KOPT-K1 (cell line): ENCODE measurements around the gene COL4A4.
"Not testable (repeated sequence)": the region's sequence is repeated elsewhere in the genome, so short reads cannot be mapped to it uniquely, and the experiment has no call there.

Experiments
- H3K27ac ChIP-seq: fragments of 200-600 bp; sonication (generic); 2 replicates; pipeline ENCODE4 v1.5.1; 2016; ENCODE audit warnings: antibody characterized with exemption, mild to moderate bottlenecking, low read depth, low read length; ENCODE audit not compliant: poor library complexity, severe bottlenecking
- H3K36me3 ChIP-seq: fragments of 200-600 bp; sonication (generic); 2 replicates; pipeline ENCODE4 v1.5.1; 2017; ENCODE audit warnings: antibody characterized with exemption, mild to moderate bottlenecking, low read length, moderate library complexity; ENCODE audit not compliant: insufficient read depth
- H3K9me3 ChIP-seq: fragments of 200-600 bp; sonication (generic); 2 replicates; pipeline ENCODE4 v1.5.1; 2017; ENCODE audit warnings: antibody characterized with exemption, low read length, mild to moderate bottlenecking; ENCODE audit not compliant: insufficient read depth, poor library complexity, severe bottlenecking

The COL4A4 gene

GRCh38 chr2:227180770-227181169 lies 16.8 kb upstream of the COL4A4 start:
- H3K9me3 ChIP-seq: no peaks in the 10 kb centered on the region
- H3K36me3 ChIP-seq: no peaks in the 10 kb centered on the region
- no peak overlapping the region for H3K27ac ChIP-seq

- Histone ChIP-seq H3K27ac (no peak overlapping the region), H3K36me3 (no peaks in the 10 kb centered on the region), H3K9me3 (no peaks in the 10 kb centered on the region)
Observed at GRCh38 chr2:227179988-227180685, 16.1 kb upstream of the COL4A4 start.

- H3K36me3 ChIP-seq: no peaks in the 10 kb centered on the region
- no peaks in the 10 kb centered on the region for H3K9me3 ChIP-seq
- no peak overlapping the region for H3K27ac ChIP-seq
Observed at GRCh38 chr2:227177592-227178336, 13.8 kb upstream of the COL4A4 start.

DNA sequence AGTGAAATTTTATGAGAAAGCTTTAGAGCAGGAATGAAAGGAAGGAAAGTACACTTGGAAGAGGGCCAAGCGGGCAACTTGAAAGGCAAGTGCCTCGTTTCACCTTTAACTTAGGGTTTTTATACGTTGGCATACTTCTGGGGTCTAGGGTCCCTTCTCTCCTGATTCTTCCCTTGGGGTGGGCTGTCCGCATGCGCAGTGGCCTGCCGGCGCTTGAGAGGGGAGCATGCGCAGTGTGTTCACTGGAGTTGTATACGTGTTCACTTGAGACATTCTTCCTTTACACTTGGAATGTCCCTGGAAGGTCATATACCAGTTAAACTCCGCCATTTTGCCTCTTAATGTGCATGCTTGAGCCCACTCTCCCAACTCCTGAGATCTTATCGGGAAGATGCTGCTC lies 7.8 kb upstream of the COL4A4 start:
- H3K36me3 ChIP-seq, H3K27ac ChIP-seq, H3K9me3 ChIP-seq: not testable (repeated sequence)

GRCh38 chr2:227164763-227165291 lies 822 bp upstream of the COL4A4 start:
- H3K27ac ChIP-seq: no peak overlapping the region

GRCh38 chr2:227163485-227163997 lies 464 bp downstream of the COL4A4 start:
- peaks cover 11% of the 10 kb centered on the region for H3K9me3 ChIP-seq
- H3K36me3 ChIP-seq: no peaks in the 10 kb centered on the region
- H3K27ac ChIP-seq: no peak overlapping the region

More at GRCh38 chr2:227164763-227165291, 822 bp upstream of the COL4A4 start:
- Histone ChIP-seq H3K9me3 (peaks cover 11% of the 10 kb centered on the region), H3K36me3 (no peaks in the 10 kb centered on the region)

GRCh38 chr2:227161947-227162346 lies 2.1 kb downstream of the COL4A4 start:
- Histone ChIP-seq H3K9me3 (peaks cover 11% of the 10 kb centered on the region), H3K36me3 (no peaks in the 10 kb centered on the region), H3K27ac (no peak overlapping the region)

DNA sequence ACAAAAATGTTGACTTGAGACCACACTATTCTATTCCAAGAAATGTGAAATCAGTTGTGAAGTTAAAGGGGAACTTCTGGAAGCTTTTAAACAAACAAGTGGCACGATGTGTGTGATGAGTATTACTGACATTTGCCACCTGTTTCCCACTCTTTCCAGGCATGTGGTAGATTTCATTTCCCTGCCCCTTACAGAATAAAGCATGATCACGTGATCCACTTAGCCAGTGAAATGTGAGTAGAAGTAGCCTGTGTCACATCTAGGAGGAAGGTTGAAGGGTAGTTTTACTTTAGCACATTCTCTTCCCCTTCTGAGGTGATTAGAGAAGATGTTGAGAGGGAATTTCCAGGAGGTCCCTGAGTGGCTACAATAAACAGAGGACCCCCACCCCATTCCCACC lies 3.8 kb downstream of the COL4A4 start:
- no peak overlapping the region for H3K27ac ChIP-seq
- peaks cover 11% of the 10 kb centered on the region for H3K9me3 ChIP-seq
- no peaks in the 10 kb centered on the region for H3K36me3 ChIP-seq

DNA sequence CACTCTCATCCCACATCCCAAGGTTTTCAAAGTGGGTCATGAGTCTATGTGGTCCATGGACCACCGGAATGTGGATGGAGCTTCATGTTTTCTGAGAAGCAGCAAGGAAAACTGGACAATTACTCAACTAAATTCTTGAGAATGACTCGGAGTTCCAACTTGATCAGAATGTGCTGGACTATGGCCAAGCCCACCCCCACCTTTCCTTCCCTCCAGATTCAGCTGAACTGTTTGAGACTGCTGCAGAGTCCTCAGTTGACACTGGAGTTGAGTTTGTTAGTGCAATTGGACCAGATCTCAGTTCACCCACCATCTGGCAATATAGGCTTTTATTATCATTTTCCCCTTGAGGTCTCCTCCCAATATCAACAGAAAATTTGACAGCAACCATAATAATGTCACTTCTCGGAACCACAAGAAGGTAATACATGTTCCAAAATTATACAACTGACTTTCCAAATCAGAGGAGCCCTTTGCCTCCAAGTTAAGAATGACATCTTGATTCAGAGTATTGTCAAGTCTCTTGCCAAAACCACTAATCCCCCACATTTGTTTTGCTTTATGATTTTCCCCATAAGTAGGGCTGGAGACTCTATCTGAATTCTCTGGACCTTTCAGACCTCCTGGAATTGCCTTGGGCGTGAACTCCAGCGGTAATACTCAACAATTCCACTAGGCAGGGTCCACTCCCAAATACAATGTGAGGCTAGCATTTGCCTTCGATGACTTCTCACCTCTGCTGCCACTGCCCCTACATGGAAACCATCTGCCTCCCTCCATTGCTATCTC lies 8.8 kb downstream of the COL4A4 start:
- H3K36me3 ChIP-seq: no peaks in the 10 kb centered on the region
- H3K27ac ChIP-seq: no peak overlapping the region
- H3K9me3 ChIP-seq: no peaks in the 10 kb centered on the region

DNA sequence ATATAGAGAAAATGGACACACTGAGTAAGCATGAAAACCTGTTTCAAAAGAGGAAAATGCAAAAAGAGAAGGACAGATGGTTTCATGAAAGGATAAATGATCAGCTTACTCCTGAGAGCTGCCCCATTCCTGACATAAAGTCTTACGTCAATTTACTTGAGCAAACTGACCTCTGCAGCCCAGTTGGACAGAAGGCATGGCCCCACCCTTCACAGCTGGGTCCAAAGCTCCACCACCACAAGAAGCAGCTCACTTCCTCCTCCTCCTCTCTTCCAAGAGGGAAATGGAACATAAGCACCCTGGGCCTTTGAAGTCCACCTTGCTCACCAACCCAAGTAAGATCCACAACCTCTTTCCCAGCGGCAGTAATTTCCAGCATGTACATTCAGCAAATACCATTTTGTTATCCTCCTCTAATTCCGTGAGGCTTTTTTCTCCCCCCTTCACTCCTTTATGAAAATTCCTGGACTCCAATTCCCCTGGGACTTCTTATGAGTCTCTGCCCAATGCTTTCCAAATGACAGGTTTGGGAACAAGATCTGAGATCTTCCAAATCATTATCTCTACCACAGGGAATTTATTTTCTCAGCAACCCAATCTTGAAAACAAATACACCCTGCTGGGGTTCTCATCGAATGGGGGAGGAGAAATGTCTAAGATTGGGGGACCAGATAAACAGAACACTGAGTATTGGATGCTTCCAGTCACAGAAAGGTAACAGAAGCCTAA lies 10.1 kb downstream of the COL4A4 start:
- H3K27ac ChIP-seq: no peak overlapping the region
- no peaks in the 10 kb centered on the region for H3K36me3 ChIP-seq
- no peaks in the 10 kb centered on the region for H3K9me3 ChIP-seq

GRCh38 chr2:227153307-227153706 lies 10.7 kb downstream of the COL4A4 start:
- Histone ChIP-seq H3K27ac (no peak overlapping the region), H3K36me3 (no peaks in the 10 kb centered on the region), H3K9me3 (no peaks in the 10 kb centered on the region)

DNA sequence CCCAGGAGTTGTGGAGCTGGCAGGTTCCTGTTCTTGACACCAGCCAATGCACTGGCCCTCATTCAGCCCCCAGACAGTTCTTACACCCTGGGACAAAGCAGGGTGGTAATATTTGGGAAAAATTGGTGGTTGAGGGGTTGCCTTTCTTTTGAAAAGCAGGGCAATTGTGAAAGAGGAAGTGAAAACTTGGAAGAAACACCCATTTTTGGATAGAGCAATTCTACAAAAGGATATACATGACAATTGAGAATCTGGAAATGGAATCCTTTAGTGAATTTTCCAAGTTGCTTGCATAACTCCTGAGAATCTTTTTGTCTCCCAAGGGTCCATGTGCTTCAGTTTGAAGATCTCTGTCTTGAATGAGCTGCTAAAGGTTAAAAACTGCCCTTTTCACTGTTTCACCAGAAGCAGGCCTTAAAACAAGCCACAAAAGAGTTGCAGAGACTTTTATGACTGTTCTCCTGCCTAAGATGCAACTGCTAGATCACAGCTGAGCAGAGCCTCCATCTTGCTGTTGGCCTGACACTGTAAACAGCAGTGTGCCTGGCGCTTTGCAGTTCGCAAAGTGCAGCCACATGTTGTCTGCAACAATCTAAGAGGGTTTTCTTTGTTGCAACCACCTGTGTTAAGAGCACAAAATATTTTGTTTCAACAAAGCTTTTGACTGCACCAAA lies 11.8 kb downstream of the COL4A4 start:
- peaks cover 4% of the 10 kb centered on the region for H3K9me3 ChIP-seq
- H3K36me3 ChIP-seq: no peaks in the 10 kb centered on the region
- H3K27ac ChIP-seq: no peak overlapping the region

- Histone ChIP-seq H3K9me3 (peaks cover 9% of the 10 kb centered on the region), H3K36me3 (no peaks in the 10 kb centered on the region), H3K27ac (no peak overlapping the region)
Observed at GRCh38 chr2:227150222-227150936, 13.6 kb downstream of the COL4A4 start.
